NCI-H2196 (cell line): ENCODE data around the gene C1GALT1.
"Not testable (repeated sequence)": the region's sequence is repeated elsewhere in the genome, so short reads cannot be mapped to it uniquely, and the experiment has no call there.

Experiments
- DNase-seq: peaks from one replicate; lab custom pipeline; 2025; ENCODE audit not compliant: unreplicated experiment; lab: John Stamatoyannopoulos, UW

Gene C1GALT1

GRCh38 chr7:7199592-7199991 lies 17.2 kb downstream of the C1GALT1 start:
- not testable (repeated sequence) for DNase-seq

- DNase-seq: not testable (repeated sequence)
Observed at GRCh38 chr7:7200255-7200654, 17.9 kb downstream of the C1GALT1 start.

- DNase-seq: peak; percentile 26
Observed at GRCh38 chr7:7201578-7202374, 19.4 kb downstream of the C1GALT1 start.

- no peak for DNase-seq
Observed at GRCh38 chr7:7202375-7202720, 20.0 kb downstream of the C1GALT1 start.

- DNase-seq: no peak
Observed at GRCh38 chr7:7203813-7204575, 21.6 kb downstream of the C1GALT1 start.

- no peak for DNase-seq
Observed at GRCh38 chr7:7207876-7208275, 25.5 kb downstream of the C1GALT1 start.

GRCh38 chr7:7208520-7208919 lies 26.2 kb downstream of the C1GALT1 start:
- DNase-seq: no peak

GRCh38 chr7:7209412-7210050 lies 27.2 kb downstream of the C1GALT1 start:
- DNase-seq: no peak

- no peak for DNase-seq
Observed at GRCh38 chr7:7210475-7211237, 28.3 kb downstream of the C1GALT1 start.

- DNase-seq: no peak
Observed at GRCh38 chr7:7212612-7213011, 30.3 kb downstream of the C1GALT1 start.

GRCh38 chr7:7214398-7215347 lies 32.3 kb downstream of the C1GALT1 start:
- no peak for DNase-seq

GRCh38 chr7:7216279-7216678 lies 33.9 kb downstream of the C1GALT1 start:
- DNase-seq: no peak

GRCh38 chr7:7219216-7219615 lies 36.9 kb downstream of the C1GALT1 start:
- no peak for DNase-seq

GRCh38 chr7:7220821-7221220 lies 38.5 kb downstream of the C1GALT1 start:
- DNase-seq: no peak

- no peak for DNase-seq
Observed at GRCh38 chr7:7221599-7222038, 39.3 kb downstream of the C1GALT1 start.

GRCh38 chr7:7223250-7223649 lies 40.9 kb downstream of the C1GALT1 start:
- DNase-seq: no peak

- no peak for DNase-seq
Observed at GRCh38 chr7:7226407-7226806, 44.1 kb downstream of the C1GALT1 start.

GRCh38 chr7:7228472-7228871 lies 46.1 kb downstream of the C1GALT1 start:
- DNase-seq: no peak

- no peak for DNase-seq
Observed at GRCh38 chr7:7228967-7229366, 46.6 kb downstream of the C1GALT1 start.

GRCh38 chr7:7231000-7231399 lies 48.7 kb downstream of the C1GALT1 start:
- no peak for DNase-seq
